ENCODE data around the gene SLC7A10.

SLC7A10 gene

DNA sequence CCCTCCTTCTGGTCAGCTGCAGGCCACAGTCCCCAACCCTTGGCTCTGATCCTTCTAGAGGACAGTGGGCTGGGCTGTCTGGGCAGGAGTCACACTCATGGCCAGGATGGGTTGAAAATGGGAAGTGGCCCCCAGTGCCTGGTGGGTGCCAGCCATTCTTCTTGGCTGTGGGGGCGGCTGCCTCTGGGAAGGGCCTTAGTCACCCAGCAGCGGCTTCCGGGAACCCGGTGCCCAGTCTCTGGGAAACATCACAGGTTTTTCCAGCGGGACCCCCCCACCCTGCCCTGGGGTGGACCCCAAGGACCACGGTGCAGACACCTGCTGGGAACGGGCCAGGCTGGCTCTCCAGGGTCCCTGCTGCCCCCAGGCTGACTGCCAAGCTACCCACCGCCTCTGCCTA, 27.3 kb upstream of the SLC7A10 start:
- no peaks in the 10 kb centered on the region for H4K20me1 ChIP-seq (ENCODE audit: insufficient read depth, low read length)
- TF ChIP-seq, protein P1, sequence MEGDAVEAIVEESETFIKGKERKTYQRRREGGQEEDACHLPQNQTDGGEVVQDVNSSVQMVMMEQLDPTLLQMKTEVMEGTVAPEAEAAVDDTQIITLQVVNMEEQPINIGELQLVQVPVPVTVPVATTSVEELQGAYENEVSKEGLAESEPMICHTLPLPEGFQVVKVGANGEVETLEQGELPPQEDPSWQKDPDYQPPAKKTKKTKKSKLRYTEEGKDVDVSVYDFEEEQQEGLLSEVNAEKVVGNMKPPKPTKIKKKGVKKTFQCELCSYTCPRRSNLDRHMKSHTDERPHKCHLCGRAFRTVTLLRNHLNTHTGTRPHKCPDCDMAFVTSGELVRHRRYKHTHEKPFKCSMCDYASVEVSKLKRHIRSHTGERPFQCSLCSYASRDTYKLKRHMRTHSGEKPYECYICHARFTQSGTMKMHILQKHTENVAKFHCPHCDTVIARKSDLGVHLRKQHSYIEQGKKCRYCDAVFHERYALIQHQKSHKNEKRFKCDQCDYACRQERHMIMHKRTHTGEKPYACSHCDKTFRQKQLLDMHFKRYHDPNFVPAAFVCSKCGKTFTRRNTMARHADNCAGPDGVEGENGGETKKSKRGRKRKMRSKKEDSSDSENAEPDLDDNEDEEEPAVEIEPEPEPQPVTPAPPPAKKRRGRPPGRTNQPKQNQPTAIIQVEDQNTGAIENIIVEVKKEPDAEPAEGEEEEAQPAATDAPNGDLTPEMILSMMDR (IDR thresholded peaks at IDR 0.05; ENCODE audit: low read length): no peak
- TF ChIP-seq EZH2phosphoT487 (IDR thresholded peaks at IDR 0.05; ENCODE audit: low read length) (no peak), EZH2 (optimal IDR thresholded peaks at IDR 0.05; ENCODE audit: low read depth, low read length) (no peak)
- no peak overlapping the region for H3K27ac ChIP-seq (ENCODE audit: low read length)
- no peaks in the 10 kb centered on the region for H3K9me3 ChIP-seq (replicated peaks; ENCODE audit: insufficient read depth, low read length)
- H2AFZ ChIP-seq (ENCODE audit: low read length): no peak overlapping the region
- no peaks in the 10 kb centered on the region for H3F3A ChIP-seq (ENCODE audit: insufficient read depth, low read length)
- no peak overlapping the region for H3K4me2 ChIP-seq (ENCODE audit: low read depth, low read length)
- H3K36me3 ChIP-seq (replicated peaks; ENCODE audit: insufficient read depth, low read length): no peaks in the 10 kb centered on the region
- no peaks in the 10 kb centered on the region for H3K9me2 ChIP-seq (replicated peaks; ENCODE audit: insufficient read depth, low read length)
- peaks cover 42% of the 10 kb centered on the region for H3K27me3 ChIP-seq (replicated peaks; ENCODE audit: insufficient read depth, low read length)
- no peaks in the 10 kb centered on the region for H3K79me2 ChIP-seq (ENCODE audit: low read length)
- no peaks in the 10 kb centered on the region for H3K4me1 ChIP-seq (ENCODE audit: low read length)
- H3K4me3 ChIP-seq (ENCODE audit: low read length): no peak overlapping the region
- no peak overlapping the region for H3K9ac ChIP-seq (ENCODE audit: low read length)
- DNase-seq: no peak

- Histone ChIP-seq H3K9ac (ENCODE audit: low read length) (no peak overlapping the region), H3K27ac (ENCODE audit: low read length) (no peak overlapping the region), H2AFZ (ENCODE audit: low read length) (no peak overlapping the region), H4K20me1 (ENCODE audit: insufficient read depth, low read length) (no peaks in the 10 kb centered on the region), H3K36me3 (replicated peaks; ENCODE audit: insufficient read depth, low read length) (no peaks in the 10 kb centered on the region), H3F3A (ENCODE audit: insufficient read depth, low read length) (no peaks in the 10 kb centered on the region), H3K4me1 (ENCODE audit: low read length) (no peaks in the 10 kb centered on the region), H3K79me2 (ENCODE audit: low read length) (no peaks in the 10 kb centered on the region), H3K9me3 (replicated peaks; ENCODE audit: insufficient read depth, low read length) (no peaks in the 10 kb centered on the region), H3K27me3 (replicated peaks; ENCODE audit: insufficient read depth, low read length) (peaks cover 42% of the 10 kb centered on the region), H3K9me2 (replicated peaks; ENCODE audit: insufficient read depth, low read length) (no peaks in the 10 kb centered on the region), H3K4me2 (ENCODE audit: low read depth, low read length) (no peak overlapping the region), H3K4me3 (ENCODE audit: low read length) (no peak overlapping the region)
- TF ChIP-seq, protein P1 (IDR thresholded peaks at IDR 0.05; ENCODE audit: low read length): no peak
- TF ChIP-seq EZH2 (optimal IDR thresholded peaks at IDR 0.05; ENCODE audit: low read depth, low read length) (no peak), EZH2phosphoT487 (IDR thresholded peaks at IDR 0.05; ENCODE audit: low read length) (no peak)
- DNase-seq: no peak
Measured at GRCh38 chr19:33252418-33252962, 26.8 kb upstream of the SLC7A10 start.

DNA sequence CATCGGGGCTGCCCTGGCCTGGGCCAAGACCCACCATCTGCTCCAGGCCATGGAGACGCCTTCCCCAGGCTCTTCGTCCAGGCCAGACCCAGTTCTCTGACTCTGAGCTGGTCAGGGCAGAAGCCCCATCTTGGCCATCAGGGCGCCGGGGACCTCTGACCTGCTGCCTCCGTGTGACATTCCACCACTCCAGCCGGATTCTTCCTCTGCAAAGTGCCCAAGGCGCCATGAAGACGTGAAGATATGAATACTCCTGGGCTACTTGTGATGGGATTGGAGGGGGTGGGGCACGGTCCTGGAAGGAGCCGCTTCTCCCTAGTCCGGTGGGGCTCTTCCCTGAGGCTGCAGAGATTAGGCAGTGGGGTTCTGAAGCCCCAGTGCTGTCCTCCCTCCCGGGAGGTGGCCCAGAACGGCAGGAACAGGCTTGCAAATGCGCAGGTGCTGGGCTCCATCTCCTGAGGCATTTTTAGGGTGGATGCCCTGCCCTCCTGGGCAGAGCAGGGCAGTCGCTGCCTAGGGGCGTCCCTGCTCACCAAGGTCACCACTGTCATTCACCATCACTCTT, 26.0 kb upstream of the SLC7A10 start:
- Histone ChIP-seq H3K79me2 (ENCODE audit: low read length) (no peaks in the 10 kb centered on the region), H3K4me1 (ENCODE audit: low read length) (no peaks in the 10 kb centered on the region), H3K27ac (ENCODE audit: low read length) (no peak overlapping the region), H3K9me3 (replicated peaks; ENCODE audit: insufficient read depth, low read length) (no peaks in the 10 kb centered on the region), H3K36me3 (replicated peaks; ENCODE audit: insufficient read depth, low read length) (no peaks in the 10 kb centered on the region), H3K9ac (ENCODE audit: low read length) (no peak overlapping the region), H4K20me1 (ENCODE audit: insufficient read depth, low read length) (no peaks in the 10 kb centered on the region), H3K27me3 (replicated peaks; ENCODE audit: insufficient read depth, low read length) (peaks cover 38% of the 10 kb centered on the region), H3K4me3 (ENCODE audit: low read length) (no peak overlapping the region), H3K9me2 (replicated peaks; ENCODE audit: insufficient read depth, low read length) (no peaks in the 10 kb centered on the region), H3K4me2 (ENCODE audit: low read depth, low read length) (no peak overlapping the region), H2AFZ (ENCODE audit: low read length) (no peak overlapping the region), H3F3A (ENCODE audit: insufficient read depth, low read length) (no peaks in the 10 kb centered on the region)
- TF ChIP-seq, protein P1 (IDR thresholded peaks at IDR 0.05; ENCODE audit: low read length): no peak
- no peak for TF ChIP-seq EZH2 (optimal IDR thresholded peaks at IDR 0.05; ENCODE audit: low read depth, low read length)
- TF ChIP-seq EZH2phosphoT487 (IDR thresholded peaks at IDR 0.05; ENCODE audit: low read length): no peak
- DNase-seq: no peak

Measured in MM.1S (cell line).